Mucosa of stomach (tissue), 1 donor: ENCODE measurements around the gene FANCE.

Source experiments
- H3K27me3 ChIP-seq: one replicate; pipeline ENCODE4 v1.7.0; 2013; ENCODE audit warnings: mild to moderate bottlenecking, low read length; ENCODE audit not compliant: control insufficient read depth, insufficient read depth
- H3K36me3 ChIP-seq: one replicate; pipeline ENCODE4 v1.7.0; 2013; ENCODE audit warnings: low read length; ENCODE audit not compliant: control insufficient read depth, insufficient read depth
- H3K4me1 ChIP-seq: one replicate; pipeline ENCODE4 v1.7.0; 2013; ENCODE audit warnings: mild to moderate bottlenecking, low read length; ENCODE audit not compliant: control insufficient read depth, insufficient read depth
- H3K4me3 ChIP-seq: one replicate; pipeline ENCODE4 v1.7.0; 2013; ENCODE audit warnings: low read length
- H3K9ac ChIP-seq: one replicate; pipeline ENCODE4 v1.7.0; 2013; ENCODE audit warnings: mild to moderate bottlenecking, low read length, moderate library complexity
- H3K9me3 ChIP-seq: one replicate; pipeline ENCODE4 v1.7.0; 2013; ENCODE audit warnings: mild to moderate bottlenecking, low read length, moderate library complexity; ENCODE audit not compliant: control insufficient read depth
- donor health status: Pancreatic carcinoma.

The FANCE gene

GRCh38 chr6:35499372-35499771 is 47.2 kb downstream of the FANCE start:
- no peaks in the 10 kb centered on the region for H3K9me3 ChIP-seq
- H3K36me3 ChIP-seq = no peaks in the 10 kb centered on the region
- H3K27me3 ChIP-seq = peaks cover 19% of the 10 kb centered on the region
- no peak overlapping the region for H3K9ac ChIP-seq
- H3K4me3 ChIP-seq = no peak overlapping the region
- H3K4me1 ChIP-seq = peaks cover 32% of the 10 kb centered on the region

- no peak overlapping the region for H3K9ac ChIP-seq
- H3K27me3 ChIP-seq = peaks cover 25% of the 10 kb centered on the region
- no peaks in the 10 kb centered on the region for H3K9me3 ChIP-seq
- no peak overlapping the region for H3K4me3 ChIP-seq
- no peaks in the 10 kb centered on the region for H3K36me3 ChIP-seq
- peaks cover 18% of the 10 kb centered on the region for H3K4me1 ChIP-seq
Measured at GRCh38 chr6:35500782-35501181, 48.6 kb downstream of the FANCE start.

DNA sequence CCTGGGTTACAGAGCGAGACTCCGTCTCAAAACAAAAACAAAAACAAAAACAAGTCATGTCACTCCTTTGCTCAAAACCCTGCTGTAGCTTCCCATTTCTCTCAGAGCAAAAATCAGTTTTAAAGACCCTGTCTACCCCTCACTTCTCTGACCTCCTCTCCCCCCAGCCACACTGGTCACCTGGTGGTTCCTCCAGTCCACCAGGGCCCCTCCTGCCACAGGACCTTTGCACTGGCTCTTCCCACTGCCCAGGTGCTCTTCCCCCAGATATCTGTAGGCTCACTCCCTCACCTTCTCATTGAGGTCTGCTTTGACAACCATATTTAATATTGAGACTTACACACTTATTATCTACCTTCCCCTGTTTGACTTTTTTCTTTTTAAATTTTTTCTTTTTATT is 49.6 kb downstream of the FANCE start:
- no peaks in the 10 kb centered on the region for H3K36me3 ChIP-seq
- H3K9me3 ChIP-seq = no peaks in the 10 kb centered on the region
- no peak overlapping the region for H3K9ac ChIP-seq
- H3K27me3 ChIP-seq = peaks cover 33% of the 10 kb centered on the region
- H3K4me1 ChIP-seq = peaks cover 17% of the 10 kb centered on the region
- no peak overlapping the region for H3K4me3 ChIP-seq

DNA sequence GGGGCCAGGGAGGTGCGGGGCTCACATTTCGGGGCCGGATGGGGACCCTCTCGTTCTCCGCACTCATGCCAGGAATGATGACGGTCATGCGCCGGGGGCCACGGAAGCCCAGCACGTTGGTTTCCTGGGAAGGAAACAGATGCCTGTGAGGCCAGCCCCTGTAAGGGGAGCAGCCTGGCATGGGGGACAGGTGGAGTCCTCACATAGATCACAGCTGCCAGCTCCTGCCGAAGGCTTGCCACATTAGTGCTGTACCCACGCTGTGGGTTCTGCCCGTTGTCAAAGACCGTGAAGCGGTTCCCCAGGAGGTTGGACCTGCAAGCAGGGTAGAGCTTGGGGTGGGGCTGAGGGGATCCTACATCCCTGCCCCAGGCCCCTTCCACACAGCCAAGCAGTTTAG is 51.4 kb downstream of the FANCE start:
- Histone ChIP-seq H3K27me3 (peaks cover 23% of the 10 kb centered on the region), H3K9me3 (no peaks in the 10 kb centered on the region), H3K4me1 (peaks cover 4% of the 10 kb centered on the region), H3K36me3 (no peaks in the 10 kb centered on the region), H3K9ac (no peak overlapping the region), H3K4me3 (no peak overlapping the region)

- Histone ChIP-seq H3K4me3 (no peak overlapping the region), H3K4me1 (no peaks in the 10 kb centered on the region), H3K36me3 (no peaks in the 10 kb centered on the region), H3K27me3 (peaks cover 43% of the 10 kb centered on the region), H3K9ac (no peak overlapping the region), H3K9me3 (no peaks in the 10 kb centered on the region)
Measured at GRCh38 chr6:35505999-35506412, 53.9 kb downstream of the FANCE start.

GRCh38 chr6:35506536-35506935 is 54.4 kb downstream of the FANCE start:
- Histone ChIP-seq H3K9me3 (no peaks in the 10 kb centered on the region), H3K9ac (no peak overlapping the region), H3K4me1 (peaks cover 4% of the 10 kb centered on the region), H3K4me3 (no peak overlapping the region), H3K27me3 (peaks cover 48% of the 10 kb centered on the region), H3K36me3 (no peaks in the 10 kb centered on the region)

DNA sequence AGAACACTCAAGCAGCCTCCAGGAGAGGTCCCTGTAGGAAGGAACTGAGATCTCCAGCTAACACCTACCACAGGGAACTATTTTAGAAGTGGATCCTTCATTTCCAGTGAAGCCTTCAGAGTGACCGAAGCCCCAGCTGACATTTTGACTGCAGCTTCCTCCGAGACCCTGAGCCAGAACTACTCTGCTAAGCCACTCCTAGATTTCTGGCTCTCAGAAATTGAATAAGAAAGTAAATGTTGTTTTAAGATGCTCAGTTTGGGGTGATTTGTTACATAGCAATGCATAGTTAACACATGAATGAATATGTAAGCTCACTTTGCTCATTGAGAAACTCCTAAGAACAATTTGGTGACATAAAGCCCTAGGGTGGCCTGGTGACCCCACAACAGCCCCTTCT is 55.1 kb downstream of the FANCE start:
- Histone ChIP-seq H3K4me3 (no peak overlapping the region), H3K27me3 (peaks cover 52% of the 10 kb centered on the region), H3K9me3 (no peaks in the 10 kb centered on the region), H3K36me3 (no peaks in the 10 kb centered on the region), H3K9ac (no peak overlapping the region), H3K4me1 (peaks cover 4% of the 10 kb centered on the region)

- Histone ChIP-seq H3K9me3 (no peaks in the 10 kb centered on the region), H3K4me3 (no peak overlapping the region), H3K27me3 (peaks cover 59% of the 10 kb centered on the region), H3K4me1 (peaks cover 4% of the 10 kb centered on the region), H3K9ac (no peak overlapping the region), H3K36me3 (no peaks in the 10 kb centered on the region)
Measured at GRCh38 chr6:35508027-35508426, 55.9 kb downstream of the FANCE start.

GRCh38 chr6:35508542-35508941 is 56.4 kb downstream of the FANCE start:
- Histone ChIP-seq H3K36me3 (no peaks in the 10 kb centered on the region), H3K9ac (no peak overlapping the region), H3K9me3 (no peaks in the 10 kb centered on the region), H3K27me3 (peaks cover 56% of the 10 kb centered on the region), H3K4me3 (no peak overlapping the region), H3K4me1 (peaks cover 4% of the 10 kb centered on the region)

- H3K27me3 ChIP-seq = peaks cover 45% of the 10 kb centered on the region
- no peaks in the 10 kb centered on the region for H3K9me3 ChIP-seq
- no peak overlapping the region for H3K9ac ChIP-seq
- no peak overlapping the region for H3K4me3 ChIP-seq
- no peaks in the 10 kb centered on the region for H3K36me3 ChIP-seq
- peaks cover 4% of the 10 kb centered on the region for H3K4me1 ChIP-seq
Measured at GRCh38 chr6:35510916-35511561, 58.9 kb downstream of the FANCE start.

DNA sequence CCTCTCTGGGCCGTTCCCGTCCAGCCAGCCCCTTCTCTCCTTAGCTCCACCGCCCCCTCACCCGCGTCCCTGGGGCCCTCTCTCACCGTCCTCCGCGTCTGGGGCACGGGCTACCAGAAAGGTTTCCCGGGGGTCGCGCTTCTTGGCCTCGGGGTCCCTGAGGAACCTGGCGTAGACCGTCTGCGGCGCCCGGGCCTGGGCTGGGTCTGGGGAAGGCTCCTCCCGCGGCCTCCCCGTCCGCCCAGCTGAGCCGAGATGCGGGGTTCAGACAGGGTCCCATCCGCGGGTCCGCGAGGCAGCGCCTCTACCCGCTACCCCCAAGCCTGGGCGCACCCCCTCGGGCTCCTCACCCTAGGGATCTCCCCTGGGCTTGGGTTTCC is 59.4 kb downstream of the FANCE start:
- Histone ChIP-seq H3K9ac (no peak overlapping the region), H3K27me3 (peaks cover 40% of the 10 kb centered on the region), H3K4me1 (peaks cover 4% of the 10 kb centered on the region), H3K9me3 (no peaks in the 10 kb centered on the region), H3K36me3 (no peaks in the 10 kb centered on the region), H3K4me3 (no peak overlapping the region)

GRCh38 chr6:35512006-35512405 is 59.9 kb downstream of the FANCE start:
- Histone ChIP-seq H3K36me3 (no peaks in the 10 kb centered on the region), H3K4me3 (no peak overlapping the region), H3K9me3 (no peaks in the 10 kb centered on the region), H3K9ac (no peak overlapping the region), H3K4me1 (peaks cover 4% of the 10 kb centered on the region), H3K27me3 (peaks cover 39% of the 10 kb centered on the region)

DNA sequence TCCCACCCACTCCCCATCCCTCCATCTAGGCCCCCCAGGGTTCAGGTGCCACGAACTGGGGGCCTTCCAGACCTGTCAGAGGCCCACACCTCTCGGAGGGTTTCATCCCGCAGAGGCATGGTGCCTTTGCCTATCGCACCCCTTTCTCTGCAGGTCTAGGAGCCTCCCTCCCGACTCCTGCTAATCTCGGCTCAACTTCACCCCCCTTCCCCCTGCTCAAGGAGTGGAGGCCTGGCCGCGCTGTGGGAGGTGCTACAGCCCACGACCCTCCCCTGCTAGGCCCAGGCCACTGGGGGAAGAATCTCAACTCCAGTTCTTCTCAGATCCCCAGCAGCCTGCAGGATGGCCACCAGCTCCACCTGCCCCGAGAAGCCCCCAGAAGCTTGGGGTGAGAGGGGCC is 60.6 kb downstream of the FANCE start, which contains the start of gene TULP1:
Gene TULP1 (minus strand): TSS at position 157 of the 400 bp plus-strand sequence. CDS start 38 bp downstream, at position 119.
- peaks cover 4% of the 10 kb centered on the region for H3K4me1 ChIP-seq
- H3K4me3 ChIP-seq = no peak within 1 kb of the TSS
- H3K9me3 ChIP-seq = no peaks in the 10 kb centered on the region
- no peaks in the 10 kb centered on the region for H3K36me3 ChIP-seq
- peaks cover 39% of the 10 kb centered on the region for H3K27me3 ChIP-seq
- no peak within 1 kb of the TSS for H3K9ac ChIP-seq
